K562 (cell line): ENCODE data around the gene FGR. TPM values are rescaled to one million over a fixed set of nuclear protein-coding genes. Genes with fewer than 3 reads are reported as not detected.

Source experiments
- CTBP1 ChIP-seq: fragments of 450-650 bp; IDR thresholded peaks from 2 replicates; pipeline ENCODE4 v1.6.1; 2016; ENCODE audit warnings: borderline replicate concordance
- HNRNPLL ChIP-seq: fragments of 200-400 bp; formaldehyde crosslinking; IDR thresholded peaks from 2 replicates; pipeline ENCODE4 v1.6.1; 2017; ENCODE audit warnings: low read length, low read depth, mild to moderate bottlenecking; ENCODE audit not compliant: poor library complexity, severe bottlenecking
- HOMEZ ChIP-seq: fragments of 250-450 bp; sonication (Bioruptor Pico); IDR thresholded peaks from 2 replicates; pipeline ENCODE4 v1.4.0; 2020; ENCODE audit warnings: mild to moderate bottlenecking, moderate library complexity
- MXI1 ChIP-seq: IDR thresholded peaks from 2 replicates; pipeline ENCODE4 v1.6.1; 2011; ENCODE audit warnings: low read depth, mild to moderate bottlenecking, improper control_type of control experiment, low read length
- NFRKB ChIP-seq: fragments of 450-650 bp; IDR thresholded peaks from 2 replicates; pipeline ENCODE4 v1.6.1; 2016; ENCODE audit warnings: low read depth
- NR0B1 ChIP-seq: fragments of 450-650 bp; IDR thresholded peaks from one replicate; pipeline ENCODE4 v1.6.1; 2018; ENCODE audit warnings: mild to moderate bottlenecking, moderate library complexity; ENCODE audit not compliant: partially characterized antibody
- PTRF ChIP-seq: fragments of 450-650 bp; IDR thresholded peaks from 2 replicates; pipeline ENCODE4 v1.6.1; 2016; ENCODE audit warnings: mild to moderate bottlenecking, missing genetic modification characterization, missing compliant biosample characterization
- SAFB ChIP-seq: fragments of 200-400 bp; formaldehyde crosslinking; IDR thresholded peaks from 2 replicates; pipeline ENCODE4 v1.6.1; 2017; ENCODE audit warnings: low read depth, low read length, borderline replicate concordance
- STAT5A ChIP-seq: IDR thresholded peaks from 2 replicates; pipeline ENCODE4 v1.6.1; 2012; ENCODE audit warnings: low read length, inconsistent platforms, borderline replicate concordance
- TAF7 ChIP-seq: fragments of 450-650 bp; IDR thresholded peaks from 2 replicates; pipeline ENCODE4 v1.6.1; 2016; ENCODE audit warnings: missing genetic modification characterization, missing compliant biosample characterization
- TAL1 ChIP-seq: fragments of 450-650 bp; IDR thresholded peaks from 2 replicates; pipeline ENCODE4 v1.6.1; 2016; ENCODE audit warnings: mild to moderate bottlenecking
- TEAD2 ChIP-seq: fragments of 450-650 bp; IDR thresholded peaks from 2 replicates; pipeline ENCODE4 v1.6.1; 2016; ENCODE audit warnings: missing genetic modification characterization, control low read depth, missing compliant biosample characterization
- TSHZ1 ChIP-seq: fragments of 250-450 bp; sonication (Bioruptor Pico); IDR thresholded peaks from 2 replicates; pipeline ENCODE4 v1.4.0; 2020; ENCODE audit warnings: mild to moderate bottlenecking, moderate library complexity
- USF1 ChIP-seq: sonication (generic); formaldehyde crosslinking; IDR thresholded peaks from 2 replicates; pipeline ENCODE4 v1.9.0; 2022; ENCODE audit warnings: mild to moderate bottlenecking, missing genetic modification reagents
- ZFPM2 ChIP-seq: fragments of 250-450 bp; sonication (Bioruptor Pico); IDR thresholded peaks from 2 replicates; pipeline ENCODE4 v1.5.1; 2022; ENCODE audit warnings: mild to moderate bottlenecking
- ZNF140 ChIP-seq: fragments of 250-450 bp; sonication (Bioruptor Pico); IDR thresholded peaks from 2 replicates; pipeline ENCODE4 v1.8.0; 2021; ENCODE audit warnings: moderate library complexity, mild to moderate bottlenecking, inconsistent platforms
- ZNF24 ChIP-seq: fragments of 450-650 bp; IDR thresholded peaks from 2 replicates; pipeline ENCODE4 v1.6.1; 2016
- ZNF324 ChIP-seq: fragments of 250-450 bp; sonication (Bioruptor Pico); IDR thresholded peaks from 2 replicates; pipeline ENCODE4 v1.4.0; 2020; ENCODE audit warnings: mild to moderate bottlenecking
- ZNF780A ChIP-seq: fragments of 250-450 bp; sonication (Bioruptor Pico); IDR thresholded peaks from 2 replicates; pipeline ENCODE4 v1.5.0; 2021; ENCODE audit warnings: mild to moderate bottlenecking
- polyA plus RNA-seq, 8 experiments: library from polyadenylated mRNA; depleted of rRNA in 4 of 8; stranded (reverse) in 5 of 8; unstranded in 3 of 8; fragments of >200 nt; fragmentation: Nextera tagmentation in 2 of 8; fragmentation: Illumina TruSeq in 1 of 8; extraction: Ambion mirVana in 2 of 8; extraction: Trizol in 1 of 8; gene quantifications; 2 replicates each; pipeline versions ENCODE4 v1.2.1 to v1.2.3, GENCODE V29; 2011 to 2014; ENCODE audit warnings: inconsistent platforms in 1 of 8, missing spikeins in 1 of 8
- total RNA-seq, 7 experiments: library from RNA; depleted of rRNA in 6 of 7; stranded (reverse); fragments of >200 nt in 6 of 7; fragmentation: Illumina TruSeq in 2 of 7; extraction: Trizol in 2 of 7; gene quantifications; 2 replicates each; pipeline versions ENCODE4 v1.2.1 to v1.2.3, GENCODE V29; 2011 to 2021; ENCODE audit warnings: low replicate concordance in 1 of 7

The FGR gene
- total and polyA plus RNA-seq, 9 of the 15 experiments (the other 6 are each of a cell fraction or from before 2014, with no cell fraction given) = 0.04 to 0.11 TPM; not detected in 7

GRCh38 chr1:27671964-27672749, 37.2 kb upstream of the FGR start, which contains the start of gene IFI6 (continued):
- TF ChIP-seq USF1 (CRISPR knock-in tag) (no peak; the same call in 1 of the 2 replicates), MXI1 (no peak), TAL1 (no peak), ZNF780A (CRISPR knock-in tag) (no peak), HNRNPLL (no peak), HOMEZ (no peak), SAFB (no peak), PTRF (no peak), STAT5A (0 out of 2 replicates have a peak, but pooled peaks have one; percentile 27), NR0B1 (no peak), TAF7 (tag) (no peak), ZNF324 (CRISPR knock-in tag) (no peak), TSHZ1 (CRISPR knock-in tag) (no peak), CTBP1 (peak; percentile 71; the same call in 1 of the 2 replicates), ZNF24 (no peak), NFRKB (no peak), TEAD2 (tag) (0 out of 2 replicates have a peak, but pooled peaks have one; percentile 41), ZFPM2 (CRISPR knock-in tag) (no peak), ZNF140 (CRISPR knock-in tag) (no peak)
